Stimulated activated CD4-positive, alpha-beta T cell treated with anti-CD3 and anti-CD28 coated beads, Interleukin-4, amount 100 ng/mL, for 48 hours (primary cell): ENCODE results near the gene KIR3DL1.
"Not testable (repeated sequence)": the region's sequence is repeated elsewhere in the genome, so short reads cannot be mapped to it uniquely, and the experiment has no call there.

Source experiments
- DNase-seq, 2 donors: peaks; one replicate each; pipeline ENCODE4 v3.0.0-alpha.2; 2020; ENCODE audit warnings: low read depth in 2 of 2

The KIR3DL1 gene

GRCh38 chr19:54814571-54814970 is 1.7 kb upstream of the KIR3DL1 start:
- DNase-seq = not testable (repeated sequence)

GRCh38 chr19:54817670-54818536 is 1.6 kb downstream of the KIR3DL1 start:
- no peak for DNase-seq

GRCh38 chr19:54824416-54824815 is 8.1 kb downstream of the KIR3DL1 start:
- not testable (repeated sequence) for DNase-seq

GRCh38 chr19:54825326-54825725 is 9.1 kb downstream of the KIR3DL1 start:
- not testable (repeated sequence) for DNase-seq

GRCh38 chr19:54828064-54828463 is 11.8 kb downstream of the KIR3DL1 start:
- not testable (repeated sequence) for DNase-seq

- not testable (repeated sequence) for DNase-seq
Measured at GRCh38 chr19:54832496-54832895, 16.2 kb downstream of the KIR3DL1 start, which contains the start of gene KIR2DS4. TSS of gene KIR2DS4 (plus strand) at chr19:54832676.

GRCh38 chr19:54835126-54835525 is 18.9 kb downstream of the KIR3DL1 start:
- DNase-seq = not testable (repeated sequence)

- DNase-seq = not testable (repeated sequence)
Measured at GRCh38 chr19:54837522-54837921, 21.3 kb downstream of the KIR3DL1 start.

- not testable (repeated sequence) for DNase-seq
Measured at GRCh38 chr19:54843171-54843570, 26.9 kb downstream of the KIR3DL1 start.

- DNase-seq = not testable (repeated sequence)
Measured at GRCh38 chr19:54850061-54850640, 33.9 kb downstream of the KIR3DL1 start, which contains the start of gene KIR3DL2. TSS of gene KIR3DL2 (plus strand) at chr19:54850443. CDS start at chr19:54850476, 33 bp downstream.

- DNase-seq = no peak
Measured at GRCh38 chr19:54850930-54851329, 34.7 kb downstream of the KIR3DL1 start.

- DNase-seq = no peak
Measured at GRCh38 chr19:54851353-54851752, 35.1 kb downstream of the KIR3DL1 start.

GRCh38 chr19:54855241-54855640 is 39.0 kb downstream of the KIR3DL1 start:
- DNase-seq = not testable (repeated sequence)

- not testable (repeated sequence) for DNase-seq
Measured at GRCh38 chr19:54858476-54858875, 42.2 kb downstream of the KIR3DL1 start.

- not testable (repeated sequence) for DNase-seq
Measured at GRCh38 chr19:54859421-54859820, 43.2 kb downstream of the KIR3DL1 start.

GRCh38 chr19:54863459-54863858 is 47.2 kb downstream of the KIR3DL1 start:
- not testable (repeated sequence) for DNase-seq

- DNase-seq = no peak
Measured at GRCh38 chr19:54871696-54872095, 55.4 kb downstream of the KIR3DL1 start.

GRCh38 chr19:54873990-54874389 is 57.7 kb downstream of the KIR3DL1 start, which contains the start of gene FCAR:
TSS of gene FCAR (plus strand) at chr19:54874235. CDS start at chr19:54874290, 55 bp downstream.
- DNase-seq = no peak

GRCh38 chr19:54875506-54875905 is 59.2 kb downstream of the KIR3DL1 start:
- DNase-seq = no peak

- no peak for DNase-seq
Measured at GRCh38 chr19:54877471-54877870, 61.2 kb downstream of the KIR3DL1 start.
